GM19372 (cell line): ENCODE results near the gene TOP1.
"Not testable (repeated sequence)": the region's sequence is repeated elsewhere in the genome, so short reads cannot be mapped to it uniquely, and the experiment has no call there.

Source experiments
- ATAC-seq: cut with Tn5 transposase; IDR thresholded peaks from one replicate; pipeline ENCODE4 v1.9.1; 2021; ENCODE audit warnings: mild to moderate bottlenecking, low read depth, moderate library complexity; ENCODE audit not compliant: unreplicated experiment

Gene TOP1

DNA sequence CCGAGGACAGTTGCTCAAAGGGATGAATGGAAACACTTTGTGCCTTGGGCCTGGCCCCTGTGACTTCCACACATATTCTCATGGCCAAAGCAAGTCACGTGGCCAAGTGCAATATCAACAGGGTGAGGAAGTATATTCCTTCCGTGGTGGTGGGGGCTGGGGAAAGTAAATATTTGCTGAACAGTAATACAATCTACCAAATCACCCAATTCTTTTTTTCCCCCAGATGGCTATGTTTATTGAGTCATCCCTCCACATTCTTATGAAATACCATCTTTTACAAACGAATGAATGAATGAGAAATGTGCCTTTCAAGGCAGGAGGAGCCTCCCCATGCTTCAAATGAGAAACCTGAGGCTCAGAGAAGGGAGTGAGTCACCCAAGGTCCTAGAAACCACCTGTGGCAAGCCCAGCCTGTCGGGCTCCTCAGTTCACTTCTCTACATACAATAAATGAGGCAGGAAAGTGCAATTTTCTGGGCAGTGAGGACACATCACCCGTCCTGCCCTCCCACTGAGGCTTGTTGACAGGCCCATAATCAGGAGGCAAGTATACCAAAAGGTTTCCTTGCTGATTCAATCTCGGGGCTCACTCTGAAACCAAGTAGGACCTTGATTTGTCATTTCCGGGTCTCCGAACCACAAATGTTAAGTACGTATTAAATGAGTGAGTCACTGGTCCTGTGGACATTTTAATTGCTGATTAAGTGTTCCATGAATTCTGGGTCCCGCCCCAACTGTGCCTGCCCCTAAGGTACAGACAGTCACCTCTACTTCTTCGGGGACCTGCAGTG lies 25.3 kb upstream of the TOP1 start:
- no peak for ATAC-seq

DNA sequence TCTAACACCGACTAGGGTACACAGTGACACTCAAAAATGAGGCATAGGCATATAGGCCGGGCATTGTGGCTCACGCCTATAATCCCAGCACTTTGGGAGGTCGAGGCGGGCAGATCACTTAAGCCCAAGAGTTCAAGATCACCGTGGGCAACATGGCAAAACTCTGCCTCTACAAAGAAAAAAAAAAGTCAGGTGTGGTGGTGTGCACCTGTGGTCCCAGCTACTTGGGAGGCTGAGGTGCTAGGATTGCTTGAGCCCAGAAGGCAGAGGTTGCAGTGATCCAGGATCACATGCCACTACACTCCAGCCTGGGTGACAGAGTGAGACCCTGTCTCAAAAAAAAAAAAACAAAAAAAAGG lies 24.7 kb upstream of the TOP1 start:
- not testable (repeated sequence) for ATAC-seq

DNA sequence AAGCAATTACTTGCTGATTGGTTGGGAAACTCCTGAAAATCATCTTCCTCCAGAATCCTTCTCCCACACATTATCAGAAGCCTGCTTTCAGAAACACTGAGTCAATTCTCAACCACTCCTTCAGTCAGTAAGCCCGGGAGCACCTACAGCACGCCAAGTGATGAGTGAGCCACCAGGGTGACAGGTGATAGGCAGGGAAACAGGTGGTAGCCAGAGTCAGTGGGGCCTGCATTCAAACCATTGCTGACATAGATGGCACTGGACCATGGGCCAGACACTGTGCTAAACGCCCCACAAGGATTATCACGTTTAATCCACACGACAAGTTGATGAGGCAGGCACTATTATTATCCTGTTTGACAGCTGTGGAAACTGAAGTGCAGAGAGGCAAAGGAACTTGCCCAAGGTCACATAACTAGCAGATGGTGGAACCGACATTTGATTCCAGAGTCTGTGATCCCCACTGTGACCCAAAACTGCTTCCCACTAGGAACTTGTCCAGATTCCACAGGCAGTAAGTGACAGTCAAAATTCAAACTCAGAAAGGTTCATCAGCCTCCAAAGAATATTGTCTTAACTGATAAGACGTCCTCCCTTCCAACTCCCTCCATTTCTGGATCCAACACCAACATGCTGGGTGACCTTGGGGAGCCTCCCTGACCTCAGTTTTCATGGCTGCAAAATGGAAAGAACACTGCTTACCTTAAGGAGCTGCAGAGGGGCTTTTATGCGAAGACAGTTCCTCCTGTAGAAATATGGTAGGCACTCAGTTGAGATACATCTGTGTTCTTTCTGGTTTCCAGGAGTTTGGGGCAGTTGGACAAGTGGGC lies 23.9 kb upstream of the TOP1 start:
- ATAC-seq, result no peak

DNA sequence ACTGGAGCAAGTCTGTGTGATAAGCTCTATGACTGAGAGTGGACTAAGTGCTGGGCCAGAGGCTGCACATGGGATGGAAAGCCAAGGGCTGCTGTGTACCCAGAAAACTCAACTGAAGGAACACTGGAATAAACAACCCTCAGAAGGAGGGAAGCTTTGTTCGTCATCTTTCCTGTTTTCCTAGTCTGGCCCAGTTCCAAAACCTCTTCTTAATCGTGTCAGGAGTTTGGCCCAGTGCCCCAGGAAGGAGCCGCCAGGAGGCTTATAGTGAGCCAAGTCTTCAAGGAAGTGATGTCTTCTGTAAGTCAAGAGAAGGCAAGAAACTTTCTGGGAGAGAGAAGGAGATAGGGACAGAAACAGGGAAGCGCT lies 23.3 kb upstream of the TOP1 start:
- ATAC-seq, result no peak

DNA sequence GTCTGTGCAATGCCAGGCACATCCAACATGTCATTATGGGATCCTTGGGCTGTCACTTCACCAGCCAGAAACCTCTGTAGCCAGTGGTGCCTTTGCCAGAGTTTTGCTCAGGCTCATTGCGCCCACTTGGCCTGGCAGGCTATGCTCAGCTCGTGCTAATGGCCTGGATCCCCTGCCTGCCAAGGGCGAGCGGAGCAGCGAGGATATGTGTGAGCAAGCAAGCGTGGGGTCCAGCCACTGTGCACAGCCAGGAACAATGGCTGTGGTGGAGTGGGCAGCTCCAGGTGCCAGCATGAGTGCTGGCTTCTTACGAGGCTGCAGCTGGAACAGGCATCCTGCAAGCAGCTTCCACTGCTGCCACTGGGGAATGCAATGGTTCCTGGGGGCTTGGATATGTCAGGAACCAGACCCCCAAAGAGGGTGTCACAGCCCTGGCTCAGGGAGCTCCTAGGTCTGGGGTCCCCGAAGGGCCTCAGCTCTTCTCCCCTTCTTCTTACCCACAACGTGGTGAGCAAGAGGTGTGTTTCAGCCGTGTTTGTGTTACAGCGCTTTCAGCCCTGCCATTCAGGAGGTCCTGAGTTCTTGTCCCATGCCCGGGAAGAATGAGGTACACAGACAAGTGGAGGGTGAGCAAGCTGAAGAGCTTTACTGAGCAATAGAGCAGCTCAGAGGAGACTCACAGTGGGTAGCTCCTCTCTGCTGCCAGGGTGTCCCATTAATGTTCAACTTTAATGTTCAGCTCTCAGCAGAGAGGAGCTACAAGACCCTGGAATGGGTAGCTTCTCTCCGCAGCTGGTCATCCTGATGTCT lies 22.3 kb upstream of the TOP1 start:
- ATAC-seq, result no peak

DNA sequence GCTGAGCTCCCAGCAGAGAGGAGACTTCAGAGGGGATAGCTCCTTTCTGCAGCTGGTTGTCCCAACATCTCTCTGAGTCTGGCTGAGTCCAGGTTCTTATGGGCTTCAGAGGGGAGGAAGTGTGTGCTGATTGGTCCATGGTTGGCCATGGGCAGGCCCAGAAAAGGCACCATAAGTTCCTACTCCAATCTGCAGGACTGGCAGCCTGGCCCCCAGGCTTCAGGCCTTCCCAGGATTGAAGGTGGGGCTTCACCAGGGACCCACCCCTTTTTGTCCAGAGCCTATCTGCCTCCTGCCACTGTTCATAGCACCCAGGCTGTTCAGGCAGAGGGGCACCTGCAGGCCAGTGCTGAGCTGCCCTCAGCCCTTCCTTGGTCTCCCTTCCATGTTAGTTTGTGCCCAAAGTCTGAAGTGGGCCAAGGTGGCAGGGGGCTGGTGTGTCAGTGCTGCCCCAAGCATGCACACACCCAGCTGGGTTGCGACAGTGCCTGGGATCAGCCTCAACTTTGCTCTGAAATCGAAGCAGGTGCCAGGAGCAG lies 21.6 kb upstream of the TOP1 start:
- no peak for ATAC-seq

DNA sequence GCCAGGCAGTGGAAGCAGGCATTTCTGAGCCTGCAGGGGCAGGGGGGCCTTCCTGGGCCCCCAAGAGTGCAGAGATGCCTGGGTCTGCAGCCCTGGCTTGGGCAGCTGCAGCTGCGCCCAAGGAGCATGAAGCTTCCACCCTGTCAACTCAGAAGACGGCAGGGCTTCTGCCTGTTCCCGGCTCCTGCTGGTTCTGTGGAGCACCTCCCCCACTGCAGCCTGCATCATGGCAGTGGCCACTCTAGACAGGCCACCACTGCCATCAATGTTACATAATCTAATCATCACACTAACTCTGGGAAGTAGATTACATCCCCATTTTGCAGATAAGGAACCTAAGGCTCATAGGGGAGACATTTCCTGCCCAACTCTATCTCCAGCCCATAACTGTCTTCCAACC lies 21.1 kb upstream of the TOP1 start:
- ATAC-seq, result no peak

DNA sequence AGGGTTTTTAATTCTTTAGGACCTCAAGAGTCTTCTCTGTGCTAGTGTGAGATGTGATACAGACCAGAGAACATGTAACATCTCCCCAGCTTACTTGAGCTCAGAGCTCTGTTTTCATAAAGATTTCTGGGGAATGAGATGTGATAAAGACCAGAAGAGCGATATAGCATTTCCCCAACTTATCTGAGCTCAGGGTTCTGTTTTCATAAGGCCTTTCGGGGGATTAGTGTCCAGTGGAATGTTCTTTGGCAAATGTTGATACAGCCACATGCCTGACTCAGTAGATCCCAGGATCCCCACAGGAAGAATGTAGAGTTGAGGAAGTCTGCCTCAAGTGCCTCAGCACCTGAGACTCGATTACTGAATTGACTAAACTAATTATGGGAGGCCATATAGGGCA lies 18.7 kb upstream of the TOP1 start:
- no peak for ATAC-seq

DNA sequence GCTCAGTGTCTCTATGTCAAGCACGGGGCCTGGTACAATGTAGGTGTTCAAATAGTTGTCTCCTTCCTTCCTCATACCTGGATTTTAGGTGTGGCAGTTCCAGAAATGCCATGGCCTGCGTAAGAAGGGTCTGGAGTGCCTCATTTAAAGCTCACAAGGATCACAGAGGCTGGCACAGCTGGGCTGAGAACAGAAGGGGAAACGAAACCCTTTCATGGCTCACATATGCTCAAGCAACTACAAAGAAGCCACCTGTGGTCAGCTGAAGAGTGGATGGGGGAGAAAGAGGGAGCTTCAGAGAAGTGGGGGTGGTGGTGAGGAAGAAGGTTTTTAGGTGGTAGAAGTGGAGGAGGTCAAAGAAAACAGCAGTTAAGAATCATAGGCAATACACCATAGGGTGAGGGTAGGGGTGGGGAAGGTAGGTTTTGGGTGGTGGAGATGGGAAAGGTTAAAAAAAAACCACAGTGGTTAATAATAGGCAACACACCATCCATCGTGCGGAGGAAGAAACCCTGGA lies 17.0 kb upstream of the TOP1 start:
- ATAC-seq, result peak; percentile 92

DNA sequence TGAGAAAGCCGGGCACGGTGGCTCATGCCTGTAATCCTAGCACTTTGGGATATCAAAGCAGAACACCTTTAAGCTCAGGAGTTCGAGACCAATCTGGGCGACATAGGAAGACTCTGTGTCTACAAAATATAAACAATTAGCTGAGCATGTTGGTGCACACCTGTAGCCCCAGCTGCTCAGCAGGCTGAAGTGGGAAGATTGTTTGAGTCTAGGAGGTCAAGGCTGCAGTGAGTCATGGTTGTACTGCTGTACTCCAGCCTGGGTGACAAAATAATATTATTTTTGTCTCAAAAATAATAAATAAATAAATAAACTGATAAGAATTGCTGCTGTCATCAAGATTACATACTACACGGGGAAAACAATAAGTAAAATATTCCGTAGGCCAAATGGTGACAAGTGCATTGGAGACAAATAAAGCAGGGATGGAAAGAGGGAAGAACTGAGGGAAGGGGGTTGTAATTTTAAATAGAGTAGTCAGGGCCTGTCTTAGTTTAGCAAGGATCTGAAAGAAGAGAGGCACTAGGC lies 14.0 kb upstream of the TOP1 start:
- no peak for ATAC-seq

DNA sequence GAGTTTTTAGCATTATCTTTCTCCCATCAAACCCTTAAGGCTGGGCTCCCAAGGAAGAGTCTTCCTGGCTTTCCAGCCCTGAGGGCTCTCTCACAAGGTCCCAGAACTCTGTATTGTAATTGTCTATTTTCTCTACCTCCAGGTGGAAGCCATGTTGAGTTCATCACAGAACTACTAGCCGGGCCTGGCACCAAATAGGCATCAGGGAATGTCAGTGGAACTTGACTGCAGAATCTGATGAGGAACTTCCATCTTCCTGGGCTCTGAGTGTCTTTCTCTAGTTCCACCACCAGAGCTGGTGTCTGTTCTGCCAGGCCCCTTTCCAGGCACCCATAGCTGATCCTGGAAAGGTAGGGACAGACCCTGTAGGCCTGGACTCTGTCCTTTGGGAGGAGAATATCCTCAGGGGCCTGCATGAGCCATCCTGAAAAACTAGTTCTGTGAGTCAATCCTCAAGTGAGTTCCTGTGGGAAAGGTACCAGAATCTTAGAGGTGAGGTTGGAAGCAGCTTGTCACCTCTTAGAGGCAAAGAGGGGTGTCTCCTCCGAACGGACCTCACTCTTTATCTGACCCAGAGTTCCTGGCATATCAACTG lies 11.1 kb upstream of the TOP1 start:
- ATAC-seq, result no peak

DNA sequence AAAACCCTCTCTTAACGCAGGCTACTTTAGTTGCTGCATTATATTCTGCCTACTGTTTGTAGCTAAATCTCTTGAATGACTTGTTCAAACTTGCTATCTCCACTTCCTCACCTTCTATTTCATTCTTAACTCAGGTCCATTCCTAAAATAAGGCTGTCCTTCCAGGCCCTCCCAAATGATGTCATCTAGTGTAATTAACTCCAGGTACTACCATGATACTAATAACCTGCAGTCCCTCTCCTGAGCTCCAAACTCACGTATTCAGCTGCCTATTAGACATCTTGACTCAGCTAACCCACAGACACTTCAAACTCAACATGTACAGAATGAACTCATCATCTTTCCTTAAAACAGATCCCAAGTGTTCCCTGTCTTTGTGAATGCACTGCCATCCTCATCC lies 10.5 kb upstream of the TOP1 start:
- ATAC-seq, result no peak

DNA sequence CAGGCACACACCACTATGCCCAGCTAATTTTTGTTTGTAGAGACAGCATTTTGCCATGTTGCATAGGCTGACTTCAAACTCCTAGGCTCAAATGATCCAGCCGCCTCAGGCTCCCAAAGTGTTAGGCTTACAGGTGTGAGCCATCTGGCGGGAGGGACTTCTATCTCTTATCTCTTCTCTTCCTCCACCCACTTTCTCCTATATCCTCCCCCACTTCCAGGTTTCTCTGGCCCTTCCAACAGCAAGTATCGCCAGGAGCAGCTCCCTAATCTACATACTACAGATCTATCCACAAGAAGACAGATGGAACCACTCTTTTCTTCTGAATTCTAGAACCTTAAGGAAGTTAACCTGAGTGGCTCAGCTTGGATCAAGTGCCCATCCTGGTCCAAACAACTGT lies 5.1 kb upstream of the TOP1 start:
- ATAC-seq, result no peak

DNA sequence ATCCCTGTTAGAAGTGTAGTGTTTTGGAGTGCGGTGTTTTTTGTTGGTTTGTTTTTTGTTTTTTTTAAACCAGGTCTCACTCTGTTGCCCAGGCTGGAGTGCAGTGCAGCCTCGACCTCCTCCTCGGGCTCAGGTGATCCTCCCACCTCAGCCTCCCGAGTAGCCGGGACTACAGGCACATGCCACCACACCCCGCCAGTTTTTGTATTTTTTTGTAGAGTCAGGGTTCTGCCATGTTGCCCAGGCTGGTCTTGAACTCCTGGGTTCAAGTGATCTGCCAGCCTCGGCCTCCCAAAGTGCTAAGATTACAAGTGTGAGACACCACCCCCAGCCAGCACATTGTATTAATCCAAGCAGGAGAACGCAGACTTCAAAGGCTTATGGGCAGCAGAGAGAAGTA lies 1.3 kb upstream of the TOP1 start:
- no peak for ATAC-seq

DNA sequence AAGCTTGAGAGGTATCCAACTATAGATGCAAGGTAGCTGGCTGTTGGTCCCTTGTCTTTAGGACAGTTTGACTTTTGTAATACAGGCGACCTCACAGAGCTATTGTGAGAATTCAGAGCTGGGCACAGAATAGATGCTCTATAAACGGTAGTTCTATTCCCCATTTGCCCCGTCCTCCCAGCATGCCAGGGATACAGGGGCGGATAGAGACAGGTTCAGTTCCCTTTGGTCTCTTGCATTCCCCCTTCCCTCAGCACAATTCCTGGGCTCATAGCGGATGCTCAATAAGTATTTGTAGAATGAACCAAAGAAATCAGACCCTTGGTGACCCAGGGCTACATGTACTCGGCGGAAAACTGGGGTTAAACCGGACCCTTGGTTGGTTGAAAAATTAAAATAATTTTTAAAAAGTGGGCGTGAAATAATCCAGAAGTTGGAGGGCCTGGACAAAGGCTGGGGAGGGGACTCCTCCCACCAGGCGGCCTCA lies 707 bp upstream of the TOP1 start:
- ATAC-seq, result no peak

DNA sequence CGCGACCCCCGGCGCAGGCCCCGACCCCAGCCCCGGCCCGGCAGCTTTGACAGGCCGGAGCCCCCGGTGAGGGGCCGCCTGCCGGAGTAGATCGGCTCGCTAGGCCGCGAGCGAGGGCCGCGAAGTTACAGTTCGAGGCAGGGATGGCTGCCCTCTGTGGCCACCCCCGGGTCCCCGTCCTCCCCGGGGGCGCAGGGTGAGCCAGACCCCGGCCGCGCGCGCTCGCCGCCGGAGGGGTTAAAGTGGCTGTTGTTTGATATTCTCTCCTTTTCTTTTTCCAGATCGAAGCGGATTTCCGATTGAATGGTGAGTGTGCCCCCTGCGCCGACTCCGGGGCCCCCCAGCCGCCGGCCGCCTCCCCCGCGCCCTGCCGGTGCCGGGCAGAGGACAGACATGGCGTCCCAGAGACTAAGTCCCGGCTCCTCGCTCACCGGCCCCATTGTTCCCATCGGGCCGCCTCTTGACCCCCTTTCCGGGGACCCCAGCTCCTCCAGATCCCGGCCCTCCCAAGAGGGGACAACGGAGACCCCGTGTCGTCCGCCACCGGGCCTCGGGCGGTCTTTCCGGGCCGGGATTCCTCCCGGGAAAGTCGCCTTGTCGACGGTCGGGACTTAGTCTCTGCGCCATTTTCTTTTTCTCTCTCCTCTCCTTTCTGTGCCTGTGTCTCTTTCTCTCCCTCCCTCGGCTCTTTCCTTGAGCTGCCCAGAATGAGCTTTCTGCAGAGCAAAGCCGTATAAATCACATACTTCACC lies 704 bp downstream of the TOP1 start:
- ATAC-seq, result peak; percentile 0

DNA sequence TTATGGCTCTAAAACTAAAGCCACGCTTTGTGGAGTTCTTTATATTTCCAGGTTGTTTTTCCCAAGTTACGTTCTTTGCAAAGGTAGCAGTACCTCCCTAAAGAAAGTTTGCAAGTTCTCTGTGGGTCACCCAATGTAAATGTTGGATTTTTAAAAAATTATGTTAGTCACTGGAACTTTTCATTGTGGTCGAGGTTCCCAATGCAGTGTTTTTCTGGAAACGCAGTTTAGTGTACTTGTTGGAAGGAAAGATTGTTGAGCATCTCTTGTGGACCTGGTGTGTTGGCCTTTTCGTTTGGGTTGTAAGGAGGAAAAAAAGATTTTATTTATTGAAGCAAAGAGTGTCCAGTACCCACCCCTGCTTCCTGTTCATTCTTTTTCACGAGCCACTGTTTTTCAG lies 1.4 kb downstream of the TOP1 start:
- no peak for ATAC-seq

DNA sequence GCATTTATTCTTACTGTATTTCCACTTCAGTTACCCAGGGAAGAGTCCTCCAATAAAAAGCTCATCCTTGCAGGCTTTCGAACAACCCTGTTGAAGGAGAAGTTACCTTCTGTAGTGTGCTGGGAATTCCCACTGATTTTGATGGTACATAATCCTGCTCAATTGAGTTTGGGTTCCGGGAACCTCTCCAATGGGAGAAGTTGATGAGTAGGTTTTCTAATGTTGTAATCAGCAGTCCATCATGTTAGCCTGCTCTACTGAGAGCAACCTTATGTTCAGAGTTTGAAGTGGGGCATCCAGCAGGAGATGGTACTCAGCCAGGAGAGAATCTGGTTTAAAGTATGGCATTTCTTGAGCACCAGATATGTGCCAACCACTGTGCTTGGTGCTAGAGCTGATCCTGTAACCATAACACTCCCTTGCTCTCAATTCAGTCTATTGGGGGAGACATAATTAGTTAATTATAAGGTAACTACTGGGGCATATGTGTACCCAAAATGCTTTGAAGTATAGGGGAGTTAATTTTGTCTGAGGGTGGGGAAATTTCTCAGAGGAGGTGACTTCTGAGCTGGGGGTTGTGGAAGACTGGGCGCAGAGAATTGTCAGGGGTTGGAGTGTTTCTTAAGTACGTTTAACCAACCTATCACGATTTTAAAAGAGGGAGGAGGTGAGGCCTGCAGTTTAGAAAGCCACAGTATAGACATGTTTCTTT lies 2.1 kb downstream of the TOP1 start:
- ATAC-seq, result no peak

DNA sequence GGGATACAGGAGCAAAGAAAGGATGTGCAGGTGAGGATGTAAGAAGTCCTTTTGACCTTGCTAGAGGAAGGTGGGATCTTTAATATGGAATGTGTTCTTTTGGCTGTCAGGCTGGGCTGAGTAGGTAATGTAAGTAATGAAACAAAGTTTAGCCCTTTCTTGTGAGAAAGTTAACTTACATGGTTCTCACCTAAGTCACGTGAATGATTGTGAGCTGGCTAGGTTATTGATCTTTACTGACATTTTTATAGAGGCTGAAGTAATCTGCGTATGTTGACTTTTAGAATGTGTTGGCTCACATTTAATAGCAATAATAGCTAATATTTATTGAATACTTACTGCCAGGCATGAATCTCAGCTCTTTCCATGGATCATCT lies 2.6 kb downstream of the TOP1 start:
- no peak for ATAC-seq
